GM12891 (cell line): ENCODE data around the gene RALGPS1.

ENCODE experiments used
- PAX5 ChIP-seq: IDR thresholded peaks from 2 replicates; pipeline ENCODE4 v1.6.1; 2011; ENCODE audit warnings: low read length, moderate library complexity, mild to moderate bottlenecking; ENCODE audit not compliant: insufficient read depth, severe bottlenecking
- POLR2A ChIP-seq: IDR thresholded peaks from 2 replicates; pipeline ENCODE4 v1.6.1; 2011; ENCODE audit warnings: low read depth, low read length, control low read depth
- POLR2AphosphoS5 ChIP-seq: IDR thresholded peaks from 2 replicates; pipeline ENCODE4 v1.6.1; 2011; ENCODE audit warnings: low read depth, low read length, control low read depth
- POU2F2 ChIP-seq: IDR thresholded peaks from 2 replicates; pipeline ENCODE4 v1.6.1; 2011; ENCODE audit warnings: low read depth, mild to moderate bottlenecking, control low read depth, low read length, moderate library complexity
- SPI1 ChIP-seq: IDR thresholded peaks from 2 replicates; pipeline ENCODE4 v1.6.1; 2011; ENCODE audit warnings: low read depth, low read length, control low read depth
- TAF1 ChIP-seq: IDR thresholded peaks from 2 replicates; pipeline ENCODE4 v1.6.1; 2011; ENCODE audit warnings: low read depth, low read length, control low read depth

GRCh38 chr9:127255692-127256091 lies 341.1 kb downstream of the RALGPS1 start:
- TF ChIP-seq SPI1 (no peak), POLR2A (no peak), TAF1 (no peak), POLR2AphosphoS5 (no peak), POU2F2 (no peak), PAX5 (no peak)
